CD4-positive, alpha-beta T cell treated with Interleukin-2 at 100 ng/mL for 4 hours (primary cell): ENCODE data around the gene IDI2.
A peak's percentile ranks its signal among the peaks of the same experiment; 100 is the strongest.

Source experiments
- DNase-seq: peaks from one replicate; pipeline ENCODE4 v3.0.0-alpha.2; 2020; ENCODE audit warnings: low spot score

IDI2 gene

GRCh38 chr10:1007583-1007982, 18.1 kb downstream of the IDI2 start:
- no peak for DNase-seq

DNA sequence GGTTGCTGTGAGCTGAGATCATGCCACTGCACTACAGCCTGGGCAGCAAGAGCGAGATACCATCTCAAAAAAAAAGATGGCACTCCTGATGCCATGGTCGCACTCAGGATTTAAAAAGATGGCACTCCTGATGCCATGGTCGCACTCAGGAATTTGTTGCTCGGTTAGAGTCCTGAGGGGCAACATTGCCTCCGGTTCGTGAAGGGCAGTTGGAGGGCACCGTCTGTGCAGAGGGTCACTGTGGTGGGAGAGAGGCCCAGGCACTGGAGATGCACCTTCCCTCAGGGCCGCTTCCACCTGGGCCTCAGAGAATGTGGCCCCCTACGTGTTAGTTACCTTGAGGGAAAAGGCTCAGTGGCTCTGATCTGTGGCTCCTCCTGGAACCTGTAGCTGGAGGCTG, 19.1 kb downstream of the IDI2 start:
- no peak for DNase-seq

- no peak for DNase-seq
These were observed 21.6 kb downstream of the IDI2 start for GRCh38 chr10:1003884-1004670.

DNA sequence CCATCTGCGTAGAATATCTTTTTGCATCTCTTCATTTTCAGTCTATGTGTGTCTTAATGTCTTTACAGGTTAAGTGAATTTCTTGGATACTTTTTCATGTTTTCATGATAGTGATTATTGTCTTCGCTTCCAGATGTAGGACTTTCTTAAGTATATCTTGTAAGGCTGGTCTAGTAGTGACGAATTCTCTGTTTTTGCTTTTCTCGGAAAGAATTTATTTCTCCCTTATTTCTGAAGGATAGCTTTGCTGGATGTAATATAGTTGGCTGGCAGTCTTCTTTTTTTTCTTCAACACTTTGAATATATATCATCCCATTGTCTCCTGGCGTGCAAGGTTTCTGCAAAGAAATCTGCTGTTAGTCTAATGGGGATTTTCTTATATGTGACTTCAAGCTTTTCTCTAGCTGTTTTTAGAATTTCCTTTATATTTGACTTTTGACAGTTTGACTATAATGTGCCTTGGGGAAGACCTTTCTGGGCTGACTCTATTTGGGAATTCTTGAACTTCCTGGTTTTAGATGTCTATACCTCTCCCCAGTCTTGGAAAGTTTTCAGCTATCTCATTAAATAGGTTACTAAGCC, 23.1 kb downstream of the IDI2 start:
- DNase-seq = no peak

- no peak for DNase-seq
These were observed 28.2 kb downstream of the IDI2 start for GRCh38 chr10:997266-998022.

DNA sequence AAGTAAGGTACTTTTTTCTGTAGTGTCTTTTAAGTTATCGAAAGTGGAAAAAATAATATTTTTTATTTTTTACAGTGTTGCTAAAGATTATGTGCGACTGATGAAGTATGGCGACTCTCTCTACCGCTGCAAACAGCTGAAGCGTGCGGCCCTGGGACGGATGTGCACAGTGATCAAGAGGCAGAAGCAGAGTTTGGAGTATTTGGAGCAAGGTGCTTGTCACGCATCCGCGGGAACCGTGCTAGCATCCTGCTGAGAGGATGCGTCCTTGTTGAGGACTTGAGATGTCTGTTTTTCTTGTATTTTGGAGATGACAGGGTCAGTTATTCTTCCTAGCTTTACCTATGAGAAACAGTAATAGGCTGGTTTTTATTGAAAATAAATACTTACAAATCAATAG, 29.6 kb downstream of the IDI2 start:
- no peak for DNase-seq

- no peak for DNase-seq
These were observed 30.1 kb downstream of the IDI2 start for GRCh38 chr10:995559-995926.

DNA sequence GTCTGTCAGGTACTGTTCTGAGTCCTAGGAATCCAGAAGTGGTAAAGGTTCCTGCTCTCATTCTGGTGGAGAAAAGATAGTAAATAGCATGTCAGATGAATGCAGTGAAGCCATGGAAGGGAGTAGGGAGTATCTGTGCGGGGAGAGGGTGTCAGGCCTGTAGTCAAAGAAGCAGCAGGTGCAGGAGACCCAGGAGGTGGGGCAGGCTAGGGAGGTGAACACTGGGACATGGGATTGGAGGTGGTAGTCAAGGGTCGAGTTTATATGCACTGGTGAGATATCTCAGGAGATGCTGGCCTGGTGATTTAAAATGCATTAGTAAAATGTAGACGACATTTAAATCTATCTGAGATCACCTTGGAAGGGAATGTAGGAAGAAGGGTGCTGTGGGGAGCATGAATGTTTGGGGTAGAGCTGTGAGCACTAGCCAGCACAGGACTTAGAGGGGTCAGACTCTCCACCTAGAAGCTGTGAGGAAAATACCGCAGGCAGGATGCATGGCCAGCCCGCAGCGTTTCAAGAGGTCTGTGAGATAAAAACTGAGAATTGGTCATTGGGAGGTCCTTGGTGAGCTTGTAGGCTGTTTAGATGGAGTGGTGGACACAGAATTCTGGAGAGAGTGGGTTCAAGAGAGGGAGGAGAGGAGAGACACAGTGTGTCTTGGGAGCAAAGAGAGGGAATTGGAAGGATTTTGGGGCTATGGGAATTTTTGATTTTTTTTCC, 30.7 kb downstream of the IDI2 start:
- no peak for DNase-seq

DNA sequence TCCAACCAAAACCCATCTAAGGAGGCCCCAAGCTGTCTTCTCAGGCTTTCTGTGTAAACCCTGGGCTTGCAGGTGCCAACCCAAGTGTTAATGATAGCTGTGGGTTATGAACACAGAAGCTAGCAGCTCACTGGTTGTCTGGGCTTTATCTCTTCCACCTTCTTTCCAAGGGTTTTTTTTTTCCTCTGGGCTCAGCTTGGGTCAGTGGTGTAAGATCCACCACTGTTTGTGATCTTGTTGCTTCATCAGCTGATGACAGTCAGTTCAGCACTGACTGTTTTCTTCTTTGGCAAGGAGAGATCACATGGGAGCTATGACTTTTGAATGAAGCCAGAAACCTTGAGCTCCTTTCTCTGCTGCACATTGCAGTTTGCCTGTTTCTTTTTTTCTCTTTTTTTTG, 32.8 kb downstream of the IDI2 start:
- no peak for DNase-seq

- DNase-seq = no peak
These were observed 33.2 kb downstream of the IDI2 start for GRCh38 chr10:992467-992866.

- no peak for DNase-seq
These were observed 34.9 kb downstream of the IDI2 start for GRCh38 chr10:990808-991207.

DNA sequence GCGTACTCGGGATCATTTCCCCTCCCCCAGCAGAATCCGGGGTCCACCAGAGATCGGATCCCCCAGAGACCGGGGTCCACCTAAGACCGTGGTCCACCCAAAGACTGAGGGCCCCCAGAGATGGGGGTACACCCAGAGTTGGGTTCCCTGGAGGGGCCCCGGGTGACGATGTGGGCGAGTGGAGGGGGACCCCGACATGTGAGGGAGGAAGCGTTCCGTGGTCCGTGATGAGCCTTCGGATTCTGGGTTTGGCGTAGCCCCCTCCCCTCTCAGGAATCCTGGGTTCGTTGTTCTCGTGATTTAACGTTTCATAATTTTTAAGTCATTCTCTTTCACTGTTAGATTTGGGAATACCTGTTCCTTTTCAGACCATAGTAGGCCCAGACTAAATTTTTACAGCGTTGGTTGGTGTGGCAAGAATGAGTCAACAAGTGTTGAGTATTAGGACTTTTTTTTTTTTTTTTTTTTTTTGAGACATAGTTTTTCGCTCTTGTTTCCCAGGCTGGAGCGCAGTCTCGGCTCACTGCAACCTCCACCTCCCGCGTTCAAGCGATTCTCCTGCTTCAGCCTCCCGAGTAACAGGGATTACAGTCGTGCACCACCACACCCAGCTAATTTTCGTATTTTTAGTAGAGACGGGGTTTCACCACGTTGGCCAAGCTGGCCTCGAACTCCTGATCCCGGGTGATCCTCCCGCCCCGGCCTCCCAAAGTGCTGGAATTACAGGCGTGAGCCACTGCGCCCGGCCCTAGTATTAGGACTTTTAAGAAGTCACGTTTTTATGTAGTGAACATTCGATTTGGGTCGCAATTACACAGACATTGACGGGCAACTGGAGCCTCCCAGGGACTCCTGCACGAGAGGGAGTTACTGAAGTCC, 36.8 kb downstream of the IDI2 start:
- DNase-seq = peak; percentile 25

DNA sequence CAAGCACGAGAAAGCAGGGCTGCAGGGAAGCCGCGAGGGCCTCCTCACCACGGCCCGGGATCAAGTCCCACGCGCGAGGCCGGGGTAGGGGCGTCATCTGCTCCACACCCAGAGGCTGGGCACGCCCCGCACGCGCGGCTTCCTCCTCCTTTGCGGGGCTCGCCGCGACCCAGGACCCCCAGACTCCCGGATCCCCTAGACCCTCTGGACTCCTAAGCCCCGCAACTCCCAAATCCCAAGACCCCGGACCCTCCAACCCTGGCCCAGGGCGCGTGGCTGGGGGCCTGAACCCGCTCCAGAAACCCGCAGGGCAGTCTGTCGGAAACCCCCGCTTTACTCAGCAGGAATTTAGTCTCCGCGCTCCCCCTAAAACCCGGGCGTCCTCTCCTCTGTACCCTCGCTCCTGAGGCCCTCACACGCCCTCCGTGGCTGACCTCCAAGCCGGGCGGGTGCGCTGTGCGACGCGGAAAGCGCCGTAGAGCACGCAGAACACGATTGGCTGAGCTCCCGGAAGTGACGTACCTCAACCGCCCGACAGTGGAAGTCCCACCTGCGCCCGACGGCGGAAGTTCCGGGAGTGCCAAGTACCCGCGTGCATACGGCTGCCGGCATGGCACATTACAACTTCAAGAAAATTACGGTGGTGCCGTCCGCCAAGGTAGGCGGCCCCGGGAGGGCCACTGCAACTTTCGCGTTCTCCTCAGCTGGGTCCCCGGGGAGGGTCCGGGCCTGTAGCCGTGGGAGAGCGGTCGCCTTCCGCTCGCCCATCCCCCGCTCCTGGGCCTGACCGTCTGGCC, 37.6 kb downstream of the IDI2 start, which contains the start of gene GTPBP4:
Gene GTPBP4 (plus strand): TSS at position 565 of the 797 bp plus-strand sequence. CDS start 46 bp downstream, at position 611.
- DNase-seq = peak; percentile 97

DNA sequence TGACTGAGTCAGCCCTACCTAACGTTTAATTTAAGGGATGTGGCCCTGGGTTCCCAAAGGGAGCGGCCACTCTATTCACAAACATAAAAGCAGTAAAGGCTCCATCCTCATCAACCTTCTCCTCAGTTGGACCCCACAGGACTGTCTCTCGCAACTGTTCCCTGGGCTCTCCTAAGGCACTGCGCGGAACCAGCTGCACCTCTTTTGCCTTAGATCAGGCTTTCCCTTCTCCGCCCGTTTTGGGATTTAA, 38.1 kb downstream of the IDI2 start:
- DNase-seq = no peak

GRCh38 chr10:986881-987619, 38.6 kb downstream of the IDI2 start:
- DNase-seq = no peak

DNA sequence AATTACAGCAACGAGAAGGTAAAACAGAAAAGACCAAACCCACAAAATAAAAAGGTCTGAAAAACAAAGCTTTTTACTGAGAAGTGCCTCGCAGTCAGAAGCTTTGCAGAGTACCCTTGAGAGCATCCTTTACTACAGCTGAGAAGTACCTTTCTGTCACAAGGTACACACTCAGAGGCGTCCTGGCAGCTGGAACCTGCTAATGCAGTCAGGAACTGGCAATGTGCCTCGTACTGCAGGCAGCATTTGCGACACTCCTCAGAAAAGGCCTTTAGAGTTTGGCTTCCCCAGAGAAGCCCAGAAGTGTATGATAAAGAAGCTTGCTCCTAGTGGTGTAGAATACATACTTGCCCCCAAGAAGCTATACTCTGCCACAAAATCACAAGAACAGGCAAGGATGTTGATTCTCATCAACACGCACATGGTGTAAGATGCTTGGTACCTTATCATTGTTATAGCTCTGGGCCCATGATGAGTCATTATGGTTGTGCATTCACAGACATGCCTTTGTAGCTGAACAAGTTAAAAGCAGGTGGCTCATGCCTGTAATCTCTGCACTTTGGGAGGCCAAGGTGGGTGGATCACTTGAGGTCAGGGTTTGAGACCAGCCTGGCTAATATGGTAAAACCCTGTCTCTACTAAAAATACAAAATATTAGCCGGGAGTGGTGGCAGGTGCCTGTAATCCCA, 39.4 kb downstream of the IDI2 start:
- peak; percentile 10 for DNase-seq

GRCh38 chr10:985361-985760, 40.3 kb downstream of the IDI2 start:
- DNase-seq = no peak

- DNase-seq = no peak
These were observed 41.5 kb downstream of the IDI2 start for GRCh38 chr10:983971-984655.

GRCh38 chr10:983401-983800, 42.3 kb downstream of the IDI2 start:
- no peak for DNase-seq
